IPS DF 4.7 (cell line): ENCODE data around the gene ALDH1B1.

Source experiments
- DNase-seq: peaks from one replicate; pipeline ENCODE4 v3.0.0-alpha.2; 2013; ENCODE audit warnings: low spot score; ENCODE audit errors: extremely low read depth

Gene ALDH1B1

GRCh38 chr9:38437193-38437823, 44.8 kb downstream of the ALDH1B1 start:
- DNase-seq: no peak

GRCh38 chr9:38439291-38439915, 46.9 kb downstream of the ALDH1B1 start:
- DNase-seq: no peak

DNA sequence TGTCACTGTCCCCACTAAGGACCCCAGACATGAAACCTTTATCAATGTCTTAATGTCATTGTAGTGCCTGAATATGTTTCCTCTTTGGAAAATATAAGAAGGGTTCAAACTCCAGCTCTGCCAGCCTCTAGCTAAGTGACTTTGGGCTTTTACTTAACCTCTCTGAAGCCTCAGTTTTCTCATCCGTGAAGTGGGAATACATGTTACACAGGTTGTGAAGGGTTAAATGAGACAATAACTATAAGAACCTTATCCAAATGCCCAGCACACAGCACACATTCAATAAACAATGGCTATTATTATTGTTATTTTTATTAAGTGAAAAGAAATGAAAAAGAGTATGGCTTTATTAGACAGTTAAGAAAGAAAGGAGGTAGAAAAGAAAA, 47.4 kb downstream of the ALDH1B1 start:
- no peak for DNase-seq

- no peak for DNase-seq
Observed at GRCh38 chr9:38440516-38440915, 48.0 kb downstream of the ALDH1B1 start.

GRCh38 chr9:38441347-38442085, 49.0 kb downstream of the ALDH1B1 start:
- DNase-seq: no peak

DNA sequence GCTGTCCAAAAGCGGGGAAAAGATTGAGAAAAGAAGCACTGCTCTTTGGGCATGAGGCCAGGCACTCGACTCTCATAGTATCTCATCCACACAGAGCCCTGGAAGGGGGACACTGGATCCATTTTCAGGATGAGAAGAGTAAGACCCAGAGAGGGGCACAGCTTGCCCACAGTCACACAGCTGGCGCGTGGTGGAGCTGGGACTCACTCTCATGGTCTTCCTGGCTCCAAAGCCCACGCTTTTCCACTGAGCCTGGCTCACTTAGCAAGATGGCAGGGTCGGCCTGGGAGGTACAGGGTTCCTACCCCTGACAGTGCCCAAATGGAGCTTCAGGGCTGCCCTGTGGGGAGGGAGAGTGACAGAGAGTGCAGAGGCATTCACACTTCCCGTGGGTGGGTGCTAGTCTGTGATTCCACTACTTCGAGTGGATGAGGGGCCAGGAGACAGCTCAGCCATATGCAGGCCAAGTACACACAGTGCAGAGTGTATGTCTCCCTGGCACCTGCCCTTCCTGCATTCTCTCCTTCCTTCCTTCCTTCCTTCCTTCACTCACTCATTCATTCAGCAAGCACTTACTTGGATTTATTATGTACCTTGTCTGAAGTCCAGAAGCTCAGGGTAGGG, 50.1 kb downstream of the ALDH1B1 start:
- DNase-seq: no peak

GRCh38 chr9:38443181-38443580, 50.7 kb downstream of the ALDH1B1 start:
- DNase-seq: no peak

DNA sequence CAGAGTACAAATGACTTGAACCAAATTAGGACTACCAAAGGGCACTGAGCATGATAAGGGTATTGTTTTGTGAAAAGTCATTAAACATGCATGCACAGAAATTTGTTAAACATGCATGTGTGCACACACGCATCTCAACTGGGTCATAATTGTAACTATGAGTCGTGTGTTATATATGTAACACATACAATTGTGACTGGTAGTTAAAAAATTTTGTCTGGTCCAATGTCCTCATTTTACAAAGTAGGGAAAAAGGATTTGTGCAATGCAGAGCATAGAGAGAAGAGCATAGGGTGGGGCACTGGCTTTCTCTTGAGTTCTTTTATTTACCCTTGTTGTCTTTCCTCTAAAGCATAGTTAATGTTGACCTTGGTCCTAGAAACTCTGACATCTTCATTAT, 51.1 kb downstream of the ALDH1B1 start:
- no peak for DNase-seq

GRCh38 chr9:38445154-38446043, 52.9 kb downstream of the ALDH1B1 start:
- DNase-seq: no peak

GRCh38 chr9:38447703-38448102, 55.2 kb downstream of the ALDH1B1 start:
- DNase-seq: no peak
